GM21825 (cell line): ENCODE data around the gene NAA80.

Experiments
- ATAC-seq: cut with Tn5 transposase; IDR thresholded peaks from one replicate; pipeline ENCODE4 v1.9.1; 2021; ENCODE audit warnings: mild to moderate bottlenecking, moderate library complexity; ENCODE audit not compliant: unreplicated experiment

NAA80 gene

GRCh38 chr3:50298836-50299637 is at the start of gene NAA80, which contains the start of gene HYAL3:
NAA80 (minus strand) TSS chr3:50299405; CDS start chr3:50297463, 1,942 bp downstream.
HYAL3 (minus strand) TSS chr3:50299405; CDS start chr3:50295602, 3,803 bp downstream.
- peak; percentile 82 for ATAC-seq

- ATAC-seq, result no peak
Observed at GRCh38 chr3:50347187-50347813, 48.1 kb upstream of the NAA80 start.

GRCh38 chr3:50345586-50346234 is 46.5 kb upstream of the NAA80 start, which contains the start of gene ZMYND10:
ZMYND10 (minus strand) TSS chr3:50345732; CDS start chr3:50345579, 153 bp downstream.
- no peak for ATAC-seq

GRCh38 chr3:50345008-50345407 is 45.8 kb upstream of the NAA80 start:
- ATAC-seq, result no peak

- no peak for ATAC-seq
Observed at GRCh38 chr3:50342813-50343633, 43.8 kb upstream of the NAA80 start.

GRCh38 chr3:50341996-50342650 is 42.9 kb upstream of the NAA80 start:
- ATAC-seq, result no peak

- ATAC-seq, result no peak
Observed at GRCh38 chr3:50341537-50341936, 42.3 kb upstream of the NAA80 start.

- no peak for ATAC-seq
Observed at GRCh38 chr3:50340448-50341329, 41.5 kb upstream of the NAA80 start, which contains the start of gene RASSF1. RASSF1 (minus strand) TSS chr3:50340836; CDS start chr3:50340805, 31 bp downstream.

- no peak for ATAC-seq
Observed at GRCh38 chr3:50340147-50340447, 40.9 kb upstream of the NAA80 start.

- no peak for ATAC-seq
Observed at GRCh38 chr3:50339485-50340146, 40.4 kb upstream of the NAA80 start.

- ATAC-seq, result no peak
Observed at GRCh38 chr3:50338965-50339364, 39.8 kb upstream of the NAA80 start.

- peak; percentile 78 for ATAC-seq
Observed at GRCh38 chr3:50337175-50337861, 38.1 kb upstream of the NAA80 start.

GRCh38 chr3:50336452-50337174 is 37.4 kb upstream of the NAA80 start:
- peak; percentile 27 for ATAC-seq

GRCh38 chr3:50334339-50335075 is 35.3 kb upstream of the NAA80 start:
- ATAC-seq, result no peak

- ATAC-seq, result no peak
Observed at GRCh38 chr3:50333744-50334328, 34.6 kb upstream of the NAA80 start.

GRCh38 chr3:50331364-50331907 is 32.2 kb upstream of the NAA80 start:
- no peak for ATAC-seq
